RWPE1 (cell line): ENCODE data around the gene MUC5AC.
"Not testable (repeated sequence)": the region's sequence is repeated elsewhere in the genome, so short reads cannot be mapped to it uniquely, and the experiment has no call there.

Experiments used
- CTCF ChIA-PET: fragments of 350-600 bp; sonication (Branson Sonifier 250); formaldehyde crosslinking; extraction: SDS; loops from one replicate; lab custom pipeline; 2021; lab: Yijun Ruan, JAX
- POLR2A ChIA-PET: fragments of 400-600 bp; formaldehyde crosslinking; extraction: SDS; loops from one replicate; lab custom pipeline; 2020; ENCODE audit warnings: antibody characterized with exemption; ENCODE audit not compliant: low non-redundant PET; lab: Yijun Ruan, JAX
- DNase-seq: peaks from one replicate; pipeline ENCODE4 v3.0.0; 2012; ENCODE audit warnings: low spot score
- H3K27ac ChIP-seq: fragments of 450-650 bp; 2 replicates; pipeline ENCODE4 v1.5.1; 2017
- TF ChIP-seq, protein P1 (sequence below): fragments of 450-650 bp; conservative IDR thresholded peaks from 2 replicates; pipeline ENCODE4 v1.5.1; 2017; ENCODE audit warnings: low read depth, mild to moderate bottlenecking

MUC5AC gene

DNA sequence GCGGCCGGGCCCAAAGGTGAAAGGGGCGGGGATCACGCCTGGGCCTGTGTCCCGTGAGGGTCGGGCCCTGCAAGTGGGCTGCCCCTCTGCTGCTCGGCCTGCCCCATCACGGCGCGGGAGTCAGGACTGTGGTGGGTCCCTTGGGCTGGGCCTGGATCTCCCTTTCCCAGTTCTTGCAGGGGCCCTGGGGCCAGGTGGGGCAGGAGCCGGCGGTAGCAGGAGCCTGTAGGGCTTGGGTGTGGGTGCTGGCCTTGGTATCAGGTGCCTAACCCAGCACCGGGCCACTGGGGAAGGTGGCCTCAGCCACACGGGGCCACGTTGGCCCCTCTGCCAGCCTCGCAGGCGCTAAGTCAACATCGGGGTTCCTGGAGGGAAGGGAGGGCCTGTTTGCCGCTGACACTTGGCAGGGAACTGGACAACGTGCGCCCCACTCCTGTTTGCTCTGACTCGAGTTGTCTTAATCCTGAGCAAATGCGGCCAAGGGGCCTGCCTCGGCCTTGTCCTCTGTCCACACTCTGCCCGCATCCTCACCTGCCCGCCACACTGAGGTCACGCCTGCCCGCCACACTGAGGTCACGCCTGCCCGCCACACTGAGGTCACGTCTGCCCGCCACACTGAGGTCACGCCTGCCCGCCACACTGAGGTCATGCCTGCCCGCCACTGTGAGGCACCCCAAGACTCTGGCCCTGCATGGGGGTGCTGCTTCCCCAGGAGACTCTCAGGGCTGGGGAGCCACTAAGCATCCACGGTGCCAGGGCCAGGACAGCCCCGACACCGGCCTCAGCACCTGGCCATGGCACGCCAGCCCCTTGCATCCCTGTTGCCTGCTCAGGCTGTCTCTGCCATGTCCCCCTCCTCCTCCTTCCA is 50.9 kb downstream of the MUC5AC start:
- DNase-seq: no peak
- TF ChIP-seq, protein P1, sequence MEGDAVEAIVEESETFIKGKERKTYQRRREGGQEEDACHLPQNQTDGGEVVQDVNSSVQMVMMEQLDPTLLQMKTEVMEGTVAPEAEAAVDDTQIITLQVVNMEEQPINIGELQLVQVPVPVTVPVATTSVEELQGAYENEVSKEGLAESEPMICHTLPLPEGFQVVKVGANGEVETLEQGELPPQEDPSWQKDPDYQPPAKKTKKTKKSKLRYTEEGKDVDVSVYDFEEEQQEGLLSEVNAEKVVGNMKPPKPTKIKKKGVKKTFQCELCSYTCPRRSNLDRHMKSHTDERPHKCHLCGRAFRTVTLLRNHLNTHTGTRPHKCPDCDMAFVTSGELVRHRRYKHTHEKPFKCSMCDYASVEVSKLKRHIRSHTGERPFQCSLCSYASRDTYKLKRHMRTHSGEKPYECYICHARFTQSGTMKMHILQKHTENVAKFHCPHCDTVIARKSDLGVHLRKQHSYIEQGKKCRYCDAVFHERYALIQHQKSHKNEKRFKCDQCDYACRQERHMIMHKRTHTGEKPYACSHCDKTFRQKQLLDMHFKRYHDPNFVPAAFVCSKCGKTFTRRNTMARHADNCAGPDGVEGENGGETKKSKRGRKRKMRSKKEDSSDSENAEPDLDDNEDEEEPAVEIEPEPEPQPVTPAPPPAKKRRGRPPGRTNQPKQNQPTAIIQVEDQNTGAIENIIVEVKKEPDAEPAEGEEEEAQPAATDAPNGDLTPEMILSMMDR: no peak
- ChIA-PET POLR2A (no interaction called here), CTCF (no interaction called here)
- H3K27ac ChIP-seq: no peak overlapping the region

DNA sequence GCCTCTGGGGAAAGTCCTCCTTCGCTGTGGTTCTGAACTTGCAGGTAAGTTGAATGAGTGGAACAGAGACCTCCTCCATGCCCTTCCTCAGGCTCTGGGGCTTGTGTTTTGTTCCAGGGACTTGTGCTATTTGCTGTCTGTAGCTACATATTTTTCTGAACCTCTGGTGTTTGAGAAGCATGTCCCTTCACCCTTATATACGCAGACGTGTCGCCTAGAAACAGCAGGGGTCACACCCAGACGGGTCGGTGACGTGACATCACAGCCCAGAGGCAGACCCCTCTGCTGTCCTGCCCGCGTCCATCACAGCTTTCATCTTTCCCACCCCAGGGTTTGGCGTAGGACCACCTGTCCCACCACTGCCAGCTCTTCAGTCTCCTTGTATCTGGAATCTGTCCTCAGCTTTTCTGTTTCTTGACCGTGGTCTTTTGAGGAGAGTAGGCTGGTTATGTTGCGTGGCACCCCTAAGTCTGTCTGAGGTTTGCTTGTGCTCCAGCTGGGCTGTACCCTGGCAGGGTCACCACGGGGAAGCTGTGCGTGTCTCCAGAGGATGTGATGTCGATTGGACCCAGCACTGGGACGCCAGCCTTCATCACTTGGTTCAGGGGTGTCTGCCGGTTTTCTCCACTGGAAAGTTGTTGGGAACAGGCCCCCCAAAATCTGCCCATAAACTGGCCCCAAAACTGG is 51.8 kb downstream of the MUC5AC start:
- TF ChIP-seq, protein P1: no peak
- DNase-seq: no peak
- ChIA-PET POLR2A (no interaction called here), CTCF (interaction anchor here (0.6 kb wide), 2 partner anchors 443 to 1190 kb away, joined by 3 read pairs; no protein-coding TSS in a partner anchor)
- no peak overlapping the region for H3K27ac ChIP-seq

DNA sequence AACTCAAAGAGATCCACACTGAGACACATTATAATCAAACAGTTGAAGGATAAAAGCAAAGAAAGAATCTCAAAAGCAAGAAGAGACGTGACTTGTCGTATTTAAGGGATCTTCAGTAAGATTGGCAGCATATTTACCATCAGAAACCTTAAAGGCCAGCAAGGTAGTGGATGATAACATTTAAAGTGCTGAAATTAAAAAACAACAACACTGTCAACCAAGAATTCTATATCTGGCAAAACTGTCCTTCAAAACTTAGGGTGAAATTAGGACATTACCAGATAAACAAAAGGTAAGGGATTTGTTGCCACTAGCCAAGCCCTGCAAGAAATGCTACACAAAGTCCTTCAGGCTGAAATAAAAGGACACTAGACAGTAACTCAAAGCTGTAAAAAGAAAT is 54.1 kb downstream of the MUC5AC start:
- CTCF ChIA-PET: no interaction called here
- TF ChIP-seq, protein P1: no peak
- H3K27ac ChIP-seq: no peak overlapping the region
- DNase-seq: no peak
- POLR2A ChIA-PET: no interaction called here

DNA sequence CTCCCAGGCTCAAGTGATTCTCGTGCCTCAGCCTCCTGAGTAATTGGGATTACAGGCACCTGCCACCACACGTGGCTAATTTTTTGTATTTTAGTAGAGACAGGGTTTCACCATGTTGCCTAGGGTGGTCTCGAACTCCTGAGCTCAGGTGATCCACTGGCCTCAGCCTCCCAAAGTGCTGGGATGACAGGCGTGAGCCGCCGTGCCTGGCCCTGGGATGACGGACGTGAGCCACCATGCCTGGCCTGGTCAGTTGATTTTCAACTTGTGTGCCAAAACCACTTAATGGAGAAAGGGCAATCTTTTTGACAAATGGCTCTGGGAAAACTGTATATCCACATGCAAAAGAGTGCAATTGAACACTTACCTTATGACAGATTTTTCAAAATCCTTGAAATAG is 58.1 kb downstream of the MUC5AC start:
- H3K27ac ChIP-seq, POLR2A ChIA-PET, DNase-seq, CTCF ChIA-PET: not testable (repeated sequence)

DNA sequence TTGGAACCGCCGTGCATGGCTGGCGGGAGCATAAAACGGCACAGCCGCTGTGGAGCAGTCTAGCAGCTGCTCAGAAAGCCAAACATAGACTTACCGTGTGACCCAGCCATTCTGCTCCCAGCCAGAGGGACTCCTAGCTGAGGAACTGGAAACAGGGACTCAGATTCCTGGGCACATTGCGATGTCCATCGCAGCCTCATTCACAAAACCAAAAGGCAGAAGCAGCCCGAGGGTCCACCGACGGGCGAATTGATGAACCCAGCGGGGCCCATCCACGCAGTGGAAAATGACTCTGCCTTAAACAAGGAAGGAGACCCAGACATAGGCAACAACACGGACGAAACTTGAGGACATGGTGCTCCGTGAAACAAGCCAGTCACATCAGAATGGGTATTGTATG is 59.4 kb downstream of the MUC5AC start:
- TF ChIP-seq, protein P1: no peak

DNA sequence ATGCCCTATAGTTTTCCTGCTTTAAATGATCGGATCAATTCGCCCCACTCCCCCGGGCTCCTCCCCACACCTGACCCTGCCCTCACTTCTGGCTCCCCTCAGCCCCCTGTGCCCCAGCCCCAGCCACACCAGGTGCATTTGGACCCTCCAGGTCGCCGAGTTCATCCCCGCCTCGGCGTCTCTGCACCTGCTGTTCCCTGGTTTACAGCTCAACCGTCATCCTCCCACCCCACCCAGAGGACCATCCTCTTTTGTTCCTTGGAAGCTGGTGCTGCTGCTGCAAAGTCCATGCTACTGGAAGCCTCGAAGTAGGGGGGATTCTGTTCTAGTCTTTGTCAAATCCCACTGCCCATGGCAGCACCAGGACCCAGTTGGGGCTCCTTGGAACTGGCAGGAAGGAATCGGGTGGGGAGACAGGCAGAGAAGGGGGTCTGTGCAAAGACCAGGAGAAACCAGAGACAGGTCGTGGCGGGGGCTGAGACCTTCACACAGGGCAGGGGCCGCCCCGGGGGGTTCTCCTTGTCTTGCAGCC is 60.6 kb downstream of the MUC5AC start:
- ChIA-PET POLR2A (no interaction called here), CTCF (no interaction called here)
- TF ChIP-seq, protein P1: no peak
- no peak for DNase-seq
- no peak overlapping the region for H3K27ac ChIP-seq

More for the DNA sequence above, 59.4 kb downstream of the MUC5AC start:
- H3K27ac ChIP-seq: no peak overlapping the region
- ChIA-PET CTCF (no interaction called here), POLR2A (no interaction called here)
- no peak for DNase-seq
